Measurements from ENCODE around the gene P2RY14.

Gene P2RY14

GRCh38 chr3:151267066-151267465 is 11.3 kb downstream of the P2RY14 start:
- Histone ChIP-seq H4K20me1 (ENCODE audit: insufficient read depth, low read length, poor library complexity, severe bottlenecking) (no peaks in the 10 kb centered on the region), H3K9me3 (ENCODE audit: insufficient read depth, low read depth, low read length) (no peaks in the 10 kb centered on the region), H3K4me2 (ENCODE audit: low read depth, low read length, poor library complexity, severe bottlenecking) (no peak overlapping the region), H3K79me2 (ENCODE audit: insufficient read depth, low read length) (no peaks in the 10 kb centered on the region), H3F3A (ENCODE audit: low read depth) (no peaks in the 10 kb centered on the region), H3K36me3 (ENCODE audit: insufficient read depth, low read length) (peaks cover 12% of the 10 kb centered on the region; the same call in 1 of the 2 replicates), H3K4me3 (ENCODE audit: low read length, poor library complexity, severe bottlenecking) (no peak overlapping the region), H2AFZ (ENCODE audit: low read length) (no peak overlapping the region), H3K4me1 (ENCODE audit: insufficient read depth, low read length, poor library complexity, severe bottlenecking) (peaks cover 17% of the 10 kb centered on the region), H3K9me2 (replicated peaks; ENCODE audit: low read depth, low read length) (no peaks in the 10 kb centered on the region), H3K9ac (ENCODE audit: low read depth, low read length, poor library complexity, severe bottlenecking) (no peak overlapping the region), H3K27me3 (ENCODE audit: insufficient read depth, low read length, poor library complexity, severe bottlenecking) (no peaks in the 10 kb centered on the region)
- no peak for TF ChIP-seq EZH2phosphoT487 (IDR thresholded peaks at IDR 0.05; ENCODE audit: borderline replicate concordance)
- no peak for TF ChIP-seq CTCF (conservative IDR thresholded peaks at IDR 0.05; ENCODE audit: low read length)

GRCh38 chr3:151265866-151266265 is 12.5 kb downstream of the P2RY14 start:
- H2AFZ ChIP-seq (ENCODE audit: low read length) = no peak overlapping the region
- no peak overlapping the region for H3K9ac ChIP-seq (ENCODE audit: low read depth, low read length, poor library complexity, severe bottlenecking)
- no peaks in the 10 kb centered on the region for H3K9me3 ChIP-seq (ENCODE audit: insufficient read depth, low read depth, low read length)
- no peaks in the 10 kb centered on the region for H3K79me2 ChIP-seq (ENCODE audit: insufficient read depth, low read length)
- H3K27me3 ChIP-seq (ENCODE audit: insufficient read depth, low read length, poor library complexity, severe bottlenecking) = no peaks in the 10 kb centered on the region
- H3K36me3 ChIP-seq (ENCODE audit: insufficient read depth, low read length) = peaks cover 24% of the 10 kb centered on the region; the same call in 1 of the 2 replicates
- no peaks in the 10 kb centered on the region for H3K9me2 ChIP-seq (replicated peaks; ENCODE audit: low read depth, low read length)
- H3F3A ChIP-seq (ENCODE audit: low read depth) = no peaks in the 10 kb centered on the region
- H4K20me1 ChIP-seq (ENCODE audit: insufficient read depth, low read length, poor library complexity, severe bottlenecking) = no peaks in the 10 kb centered on the region
- H3K4me3 ChIP-seq (ENCODE audit: low read length, poor library complexity, severe bottlenecking) = no peak overlapping the region
- peaks cover 17% of the 10 kb centered on the region for H3K4me1 ChIP-seq (ENCODE audit: insufficient read depth, low read length, poor library complexity, severe bottlenecking)
- no peak for TF ChIP-seq EZH2phosphoT487 (IDR thresholded peaks at IDR 0.05; ENCODE audit: borderline replicate concordance)
- TF ChIP-seq CTCF (conservative IDR thresholded peaks at IDR 0.05; ENCODE audit: low read length) = no peak
- H3K4me2 ChIP-seq (ENCODE audit: low read depth, low read length, poor library complexity, severe bottlenecking) = no peak overlapping the region

- H3K4me2 ChIP-seq (ENCODE audit: low read depth, low read length, poor library complexity, severe bottlenecking) = no peak overlapping the region
- no peak for TF ChIP-seq EZH2phosphoT487 (IDR thresholded peaks at IDR 0.05; ENCODE audit: borderline replicate concordance)
- no peak for TF ChIP-seq CTCF (conservative IDR thresholded peaks at IDR 0.05; ENCODE audit: low read length)
Observed at GRCh38 chr3:151265166-151265565, 13.2 kb downstream of the P2RY14 start.

More at GRCh38 chr3:151265166-151265565, 13.2 kb downstream of the P2RY14 start:
- H4K20me1 ChIP-seq (ENCODE audit: insufficient read depth, low read length, poor library complexity, severe bottlenecking) = no peaks in the 10 kb centered on the region
- H3K9ac ChIP-seq (ENCODE audit: low read depth, low read length, poor library complexity, severe bottlenecking) = no peak overlapping the region
- H2AFZ ChIP-seq (ENCODE audit: low read length) = no peak overlapping the region
- no peaks in the 10 kb centered on the region for H3K9me3 ChIP-seq (ENCODE audit: insufficient read depth, low read depth, low read length)
- H3K4me1 ChIP-seq (ENCODE audit: insufficient read depth, low read length, poor library complexity, severe bottlenecking) = peaks cover 17% of the 10 kb centered on the region
- H3K9me2 ChIP-seq (replicated peaks; ENCODE audit: low read depth, low read length) = no peaks in the 10 kb centered on the region
- H3F3A ChIP-seq (ENCODE audit: low read depth) = no peaks in the 10 kb centered on the region
- H3K36me3 ChIP-seq (ENCODE audit: insufficient read depth, low read length) = peaks cover 27% of the 10 kb centered on the region; the same call in 1 of the 2 replicates
- no peaks in the 10 kb centered on the region for H3K27me3 ChIP-seq (ENCODE audit: insufficient read depth, low read length, poor library complexity, severe bottlenecking)
- no peaks in the 10 kb centered on the region for H3K79me2 ChIP-seq (ENCODE audit: insufficient read depth, low read length)
- H3K4me3 ChIP-seq (ENCODE audit: low read length, poor library complexity, severe bottlenecking) = no peak overlapping the region

All from Loucy (cell line).